Ascending aorta (tissue), 2 donors: ENCODE results near the gene ARMS2. TPM values are rescaled to one million over a fixed set of nuclear protein-coding genes. Genes with fewer than 3 reads are reported as not detected.

Experiments
- DNase-seq, 2 donors: peaks; one replicate each; pipeline ENCODE4 v3.0.0-alpha.2; 2019; ENCODE audit warnings: low spot score in 2 of 2
- H3K27ac ChIP-seq, 2 donors: fragments of 200-600 bp; sonication (generic); one replicate each; pipeline ENCODE4 v1.5.1; 2016 to 2017; ENCODE audit warnings: mild to moderate bottlenecking in 1 of 2
- H3K27me3 ChIP-seq: fragments of 200-600 bp; sonication (generic); one replicate; pipeline ENCODE4 v1.5.1; 2017
- H3K36me3 ChIP-seq, 2 donors: fragments of 200-600 bp; sonication (generic); one replicate each; pipeline ENCODE4 v1.5.1; 2016
- H3K4me1 ChIP-seq, 2 donors: fragments of 200-600 bp; sonication (generic); one replicate each; pipeline ENCODE4 v1.5.1; 2016 to 2017; ENCODE audit warnings: mild to moderate bottlenecking in 1 of 2
- H3K4me3 ChIP-seq, 2 donors: fragments of 200-600 bp; sonication (generic); one replicate each; pipeline ENCODE4 v1.5.1; 2016 to 2017; ENCODE audit warnings: mild to moderate bottlenecking in 1 of 2
- H3K9me3 ChIP-seq, 2 donors: fragments of 200-600 bp; sonication (generic); one replicate each; pipeline ENCODE4 v1.5.1; 2016
- CTCF ChIP-seq, 3 experiments: fragments of 200-600 bp in 2 of 3; fragments of 450-650 bp in 1 of 3; sonication (generic) in 2 of 3; IDR thresholded peaks; one replicate each; pipeline ENCODE4 v1.5.1; 2016 to 2019; ENCODE audit warnings: antibody characterized with exemption in 3 of 3, mild to moderate bottlenecking in 1 of 3, moderate library complexity in 1 of 3
- intact Hi-C: fragments of 100-400 bp; cut with DNase I; formaldehyde crosslinking; loops from one replicate; pipeline ENCODE4 v1.15.1; 2023
- total RNA-seq: library from RNA; depleted of rRNA; stranded (reverse); fragments of >200 nt; gene quantifications from one replicate; pipeline ENCODE4 v1.1.0, GENCODE V29; 2016

The ARMS2 gene, protein sequence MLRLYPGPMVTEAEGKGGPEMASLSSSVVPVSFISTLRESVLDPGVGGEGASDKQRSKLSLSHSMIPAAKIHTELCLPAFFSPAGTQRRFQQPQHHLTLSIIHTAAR
- not detected for total RNA-seq

GRCh38 chr10:122454603-122455080 is at the start of gene ARMS2:
Gene ARMS2, plus strand, starts transcription at chr10:122454653. Its CDS starts 75 bp downstream, at chr10:122454728.
- TF ChIP-seq CTCF (IDR thresholded peaks at IDR 0.05) = no peak
- no peak for DNase-seq
- Histone ChIP-seq H3K27ac (no peak within 1 kb of the TSS), H3K9me3 (no peaks in the 10 kb centered on the region), H3K4me1 (no peaks in the 10 kb centered on the region), H3K4me3 (no peak within 1 kb of the TSS), H3K36me3 (no peaks in the 10 kb centered on the region), H3K27me3 (no peaks in the 10 kb centered on the region)
- intact Hi-C loops = no loop called here

GRCh38 chr10:122407375-122408125 is 46.9 kb upstream of the ARMS2 start:
- no peaks in the 10 kb centered on the region for H3K27me3 ChIP-seq
- intact Hi-C loops = no loop called here
- no peak for TF ChIP-seq CTCF (IDR thresholded peaks at IDR 0.05)
- no peak overlapping the region for H3K27ac ChIP-seq
- no peak overlapping the region for H3K4me3 ChIP-seq
- H3K36me3 ChIP-seq = peaks cover 3 to 17% of the 10 kb centered on the region in 2 donors
- no peaks in the 10 kb centered on the region for H3K4me1 ChIP-seq
- DNase-seq = no peak
- H3K9me3 ChIP-seq = no peaks in the 10 kb centered on the region

GRCh38 chr10:122413327-122413726 is 41.1 kb upstream of the ARMS2 start:
- H3K4me1 ChIP-seq = no peaks in the 10 kb centered on the region
- H3K9me3 ChIP-seq = no peaks in the 10 kb centered on the region
- no peaks in the 10 kb centered on the region for H3K27me3 ChIP-seq
- H3K4me3 ChIP-seq = no peak overlapping the region
- H3K36me3 ChIP-seq = peaks cover 0 to 42% of the 10 kb centered on the region in 2 donors
- H3K27ac ChIP-seq = no peak overlapping the region
- DNase-seq = no peak
- intact Hi-C loops = no loop called here
- TF ChIP-seq CTCF (IDR thresholded peaks at IDR 0.05) = no peak

DNA sequence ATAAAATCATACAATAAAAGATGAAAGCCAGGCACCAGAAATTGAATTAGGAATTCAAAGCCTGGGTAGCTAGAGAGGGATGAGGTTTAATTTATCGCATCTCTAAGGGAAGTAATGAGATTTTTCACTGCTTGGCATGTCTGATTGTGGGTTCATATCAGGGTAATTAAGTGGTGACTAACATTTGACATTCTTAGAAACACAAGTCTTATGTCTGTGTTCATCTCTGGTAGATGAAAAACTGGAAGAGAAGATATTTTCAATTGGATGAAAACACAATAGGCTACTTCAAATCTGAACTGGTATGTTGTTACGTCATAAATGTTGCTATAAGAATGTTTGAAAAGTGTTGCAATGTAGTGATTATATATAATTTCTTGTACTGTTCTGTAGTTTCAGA is 36.8 kb upstream of the ARMS2 start:
- Histone ChIP-seq H3K36me3 (peaks cover 0 to 35% of the 10 kb centered on the region in 2 donors), H3K4me3 (no peak overlapping the region), H3K27ac (no peak overlapping the region), H3K4me1 (peaks cover 0 to 5% of the 10 kb centered on the region in 2 donors), H3K27me3 (no peaks in the 10 kb centered on the region), H3K9me3 (no peaks in the 10 kb centered on the region)
- intact Hi-C loops = loop anchor here (5.0 kb wide), 1 partner anchor 40 kb away; no protein-coding TSS in a partner anchor
- TF ChIP-seq CTCF (IDR thresholded peaks at IDR 0.05) = no peak
- no peak for DNase-seq

DNA sequence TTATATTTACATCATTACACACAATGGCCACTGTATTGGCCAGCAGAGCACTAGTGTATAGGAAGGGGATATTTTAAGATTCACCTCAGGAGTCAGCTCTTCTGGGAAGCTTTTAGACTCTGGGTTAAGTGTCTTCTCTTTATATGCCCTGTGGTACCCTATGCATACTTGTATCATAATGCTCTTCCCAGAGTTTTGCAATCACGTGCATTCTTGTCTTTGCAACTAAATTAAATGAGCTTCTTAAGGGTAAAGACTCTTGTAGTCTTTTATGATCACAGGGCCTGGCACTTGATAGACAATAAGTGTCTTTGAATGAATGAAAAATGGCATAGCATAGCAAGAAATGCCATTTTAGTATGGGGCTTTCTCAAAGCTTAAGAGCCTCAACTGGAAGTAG is 35.4 kb upstream of the ARMS2 start:
- TF ChIP-seq CTCF (IDR thresholded peaks at IDR 0.05) = no peak
- no peak overlapping the region for H3K27ac ChIP-seq
- peaks cover 0 to 26% of the 10 kb centered on the region in 2 donors for H3K36me3 ChIP-seq
- intact Hi-C loops = loop anchor here (5.0 kb wide), 1 partner anchor 42 kb away; no protein-coding TSS in a partner anchor
- no peak overlapping the region for H3K4me3 ChIP-seq
- H3K27me3 ChIP-seq = no peaks in the 10 kb centered on the region
- H3K9me3 ChIP-seq = no peaks in the 10 kb centered on the region
- peaks cover 0 to 5% of the 10 kb centered on the region in 2 donors for H3K4me1 ChIP-seq
- DNase-seq = no peak
